Measurements from ENCODE around the gene GRIPAP1. TPM values are rescaled to one million over a fixed set of nuclear protein-coding genes. Genes with fewer than 3 reads are reported as not detected.

The GRIPAP1 gene
- total and polyA plus RNA-seq, 2 of the 13 experiments (the other 11 are each of a cell fraction or from before 2014, with no cell fraction given) = 16.1 to 22.6 TPM

DNA sequence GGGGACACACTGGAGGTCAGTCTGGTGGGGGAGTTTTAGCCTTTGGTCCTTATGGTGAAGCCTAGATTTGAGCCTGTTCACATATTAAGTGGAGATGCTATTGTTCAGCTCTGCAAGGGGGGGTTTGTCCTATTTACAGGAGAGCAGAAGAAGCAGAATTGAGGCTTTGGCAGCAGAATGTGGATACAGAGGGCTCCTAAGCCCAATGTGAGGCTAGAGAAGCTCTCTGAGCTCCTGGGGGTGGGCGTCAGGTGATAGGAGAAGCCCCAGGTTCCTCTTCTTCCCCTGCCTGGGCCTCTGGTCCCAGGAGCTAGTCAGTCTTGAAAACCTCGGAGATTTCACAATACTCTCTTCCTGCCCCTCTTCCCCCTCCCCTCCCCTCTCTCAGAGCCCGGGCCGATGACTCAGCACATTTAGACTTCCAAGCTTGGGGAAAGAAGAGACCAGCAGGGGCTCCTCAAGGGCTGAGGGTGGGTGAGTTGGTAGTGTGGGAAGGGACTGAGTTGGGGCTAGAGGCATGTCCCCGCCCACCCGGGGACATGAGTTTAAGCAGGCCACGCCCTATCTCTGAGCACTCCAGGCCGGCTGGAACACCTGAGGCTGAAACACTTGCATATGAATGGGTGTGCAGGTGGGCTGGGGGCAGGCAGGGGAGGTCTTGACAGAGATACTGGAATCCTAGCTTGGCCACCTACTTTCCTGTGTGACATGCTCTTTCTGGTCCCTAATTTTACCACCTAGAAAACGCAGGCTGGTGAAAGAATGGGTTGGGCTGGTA is 37.7 kb upstream of the GRIPAP1 start (continued):
- TF ChIP-seq, protein P1, sequence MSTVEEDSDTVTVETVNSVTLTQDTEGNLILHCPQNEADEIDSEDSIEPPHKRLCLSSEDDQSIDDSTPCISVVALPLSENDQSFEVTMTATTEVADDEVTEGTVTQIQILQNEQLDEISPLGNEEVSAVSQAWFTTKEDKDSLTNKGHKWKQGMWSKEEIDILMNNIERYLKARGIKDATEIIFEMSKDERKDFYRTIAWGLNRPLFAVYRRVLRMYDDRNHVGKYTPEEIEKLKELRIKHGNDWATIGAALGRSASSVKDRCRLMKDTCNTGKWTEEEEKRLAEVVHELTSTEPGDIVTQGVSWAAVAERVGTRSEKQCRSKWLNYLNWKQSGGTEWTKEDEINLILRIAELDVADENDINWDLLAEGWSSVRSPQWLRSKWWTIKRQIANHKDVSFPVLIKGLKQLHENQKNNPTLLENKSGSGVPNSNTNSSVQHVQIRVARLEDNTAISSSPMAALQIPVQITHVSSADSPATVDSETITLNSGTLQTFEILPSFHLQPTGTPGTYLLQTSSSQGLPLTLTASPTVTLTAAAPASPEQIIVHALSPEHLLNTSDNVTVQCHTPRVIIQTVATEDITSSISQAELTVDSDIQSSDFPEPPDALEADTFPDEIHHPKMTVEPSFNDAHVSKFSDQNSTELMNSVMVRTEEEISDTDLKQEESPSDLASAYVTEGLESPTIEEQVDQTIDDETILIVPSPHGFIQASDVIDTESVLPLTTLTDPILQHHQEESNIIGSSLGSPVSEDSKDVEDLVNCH (CRISPR knock-in tag; IDR thresholded peaks at IDR 0.05) = no peak
- TF ChIP-seq SP2 (CRISPR knock-in tag; IDR thresholded peaks at IDR 0.05) = no peak
- peak in 1 of 2 experiments; percentile 38; a peak in 1 of 4 replicates for TF ChIP-seq EP300 (IDR thresholded peaks at IDR 0.05; ENCODE audit: low read depth in 2 of 2, low read length in 2 of 2)
- no peak for TF ChIP-seq EP300 (CRISPR knock-in tag; IDR thresholded peaks at IDR 0.05; ENCODE audit: borderline replicate concordance)
- peak; percentile 98 to 99 for TF ChIP-seq MAFK (conservative IDR thresholded peaks at IDR 0.05 in 1 of 2, IDR thresholded peaks at IDR 0.05 in 1 of 2; ENCODE audit: low read length in 2 of 2)
- no peak for TF ChIP-seq ZNF234 (CRISPR knock-in tag; conservative IDR thresholded peaks at IDR 0.05)
- TF ChIP-seq ETV5 (CRISPR knock-in tag; IDR thresholded peaks at IDR 0.05; ENCODE audit: borderline replicate concordance) = peak; percentile 33; the same call in 1 of the 2 replicates
- TF ChIP-seq ARNT (IDR thresholded peaks at IDR 0.05) = no peak
- TF ChIP-seq TSC22D2 (CRISPR knock-in tag; IDR thresholded peaks at IDR 0.05; ENCODE audit: borderline replicate concordance) = no peak
- TF ChIP-seq, protein P2, sequence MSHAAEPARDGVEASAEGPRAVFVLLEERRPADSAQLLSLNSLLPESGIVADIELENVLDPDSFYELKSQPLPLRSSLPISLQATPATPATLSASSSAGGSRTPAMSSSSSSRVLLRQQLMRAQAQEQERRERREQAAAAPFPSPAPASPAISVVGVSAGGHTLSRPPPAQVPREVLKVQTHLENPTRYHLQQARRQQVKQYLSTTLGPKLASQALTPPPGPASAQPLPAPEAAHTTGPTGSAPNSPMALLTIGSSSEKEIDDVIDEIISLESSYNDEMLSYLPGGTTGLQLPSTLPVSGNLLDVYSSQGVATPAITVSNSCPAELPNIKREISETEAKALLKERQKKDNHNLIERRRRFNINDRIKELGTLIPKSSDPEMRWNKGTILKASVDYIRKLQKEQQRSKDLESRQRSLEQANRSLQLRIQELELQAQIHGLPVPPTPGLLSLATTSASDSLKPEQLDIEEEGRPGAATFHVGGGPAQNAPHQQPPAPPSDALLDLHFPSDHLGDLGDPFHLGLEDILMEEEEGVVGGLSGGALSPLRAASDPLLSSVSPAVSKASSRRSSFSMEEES (CRISPR knock-in tag; IDR thresholded peaks at IDR 0.05) = no peak
- TF ChIP-seq NFE2L2 (IDR thresholded peaks at IDR 0.05; ENCODE audit: low read length) = peak; percentile 99
- TF ChIP-seq BORCS8-MEF2B (CRISPR knock-in tag; IDR thresholded peaks at IDR 0.05) = no peak
- no peak for TF ChIP-seq ZNF713 (CRISPR knock-in tag; IDR thresholded peaks at IDR 0.05)
- TF ChIP-seq FOSL2 (CRISPR knock-in tag; IDR thresholded peaks at IDR 0.05) = peak; percentile 52
- peak; percentile 96 for TF ChIP-seq MAFF (IDR thresholded peaks at IDR 0.05; ENCODE audit: low read depth, low read length)
- no peak for TF ChIP-seq PAF1 (CRISPR knock-in tag; IDR thresholded peaks at IDR 0.05)
- TF ChIP-seq ZNF543 (CRISPR knock-in tag; IDR thresholded peaks at IDR 0.05) = no peak
- no peak for TF ChIP-seq PCBP2 (optimal IDR thresholded peaks at IDR 0.05; ENCODE audit: low read depth, low read length, poor library complexity, severe bottlenecking)
- TF ChIP-seq MAZ (IDR thresholded peaks at IDR 0.05; ENCODE audit: borderline replicate concordance, low read depth, low read length) = peak; percentile 42; the same call in 1 of the 2 replicates
- TF ChIP-seq MAZ (CRISPR knock-in tag; IDR thresholded peaks at IDR 0.05; ENCODE audit: low read depth) = no peak
- TF ChIP-seq, protein P3, sequence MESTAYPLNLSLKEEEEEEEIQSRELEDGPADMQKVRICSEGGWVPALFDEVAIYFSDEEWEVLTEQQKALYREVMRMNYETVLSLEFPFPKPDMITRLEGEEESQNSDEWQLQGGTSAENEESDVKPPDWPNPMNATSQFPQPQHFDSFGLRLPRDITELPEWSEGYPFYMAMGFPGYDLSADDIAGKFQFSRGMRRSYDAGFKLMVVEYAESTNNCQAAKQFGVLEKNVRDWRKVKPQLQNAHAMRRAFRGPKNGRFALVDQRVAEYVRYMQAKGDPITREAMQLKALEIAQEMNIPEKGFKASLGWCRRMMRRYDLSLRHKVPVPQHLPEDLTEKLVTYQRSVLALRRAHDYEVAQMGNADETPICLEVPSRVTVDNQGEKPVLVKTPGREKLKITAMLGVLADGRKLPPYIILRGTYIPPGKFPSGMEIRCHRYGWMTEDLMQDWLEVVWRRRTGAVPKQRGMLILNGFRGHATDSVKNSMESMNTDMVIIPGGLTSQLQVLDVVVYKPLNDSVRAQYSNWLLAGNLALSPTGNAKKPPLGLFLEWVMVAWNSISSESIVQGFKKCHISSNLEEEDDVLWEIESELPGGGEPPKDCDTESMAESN (CRISPR knock-in tag; conservative IDR thresholded peaks at IDR 0.05) = 0 out of 2 replicates have a peak, but pooled peaks have one; percentile 16
- TF ChIP-seq GATAD2A (CRISPR knock-in tag; IDR thresholded peaks at IDR 0.05) = 0 out of 2 replicates have a peak, but pooled peaks have one; percentile 20
